Stimulated activated CD4-positive, alpha-beta T cell treated with anti-CD3 and anti-CD28 coated beads, Interleukin-15, amount 100 ng/mL, for 24 hours (primary cell): ENCODE measurements around the gene SIPA1L3.
"Not testable (repeated sequence)": the region's sequence is repeated elsewhere in the genome, so short reads cannot be mapped to it uniquely, and the experiment has no call there.

Experiments
- DNase-seq: peaks from one replicate; pipeline ENCODE4 v3.0.0-alpha.2; 2020

SIPA1L3 gene

GRCh38 chr19:37920591-37921450 is 13.8 kb downstream of the SIPA1L3 start:
- no peak for DNase-seq

DNA sequence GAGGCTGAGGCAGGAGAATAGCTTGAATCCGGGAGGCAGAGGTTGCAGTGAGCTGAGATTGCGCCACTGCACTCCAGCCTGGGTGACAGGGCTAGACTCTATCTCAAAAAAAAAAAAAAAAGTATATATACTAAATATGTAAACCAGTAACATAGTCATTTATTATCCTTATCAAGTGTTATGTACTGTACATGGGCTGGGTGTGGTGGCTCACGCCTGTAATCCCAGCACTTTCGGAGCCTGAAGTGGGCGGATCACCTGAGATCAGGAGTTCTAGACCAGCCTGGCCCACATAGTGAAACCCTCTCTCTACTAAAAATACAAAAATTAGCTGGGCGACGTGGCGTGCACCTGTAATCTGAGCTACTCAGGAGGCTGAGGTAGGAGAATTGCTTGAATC is 17.6 kb downstream of the SIPA1L3 start:
- not testable (repeated sequence) for DNase-seq

DNA sequence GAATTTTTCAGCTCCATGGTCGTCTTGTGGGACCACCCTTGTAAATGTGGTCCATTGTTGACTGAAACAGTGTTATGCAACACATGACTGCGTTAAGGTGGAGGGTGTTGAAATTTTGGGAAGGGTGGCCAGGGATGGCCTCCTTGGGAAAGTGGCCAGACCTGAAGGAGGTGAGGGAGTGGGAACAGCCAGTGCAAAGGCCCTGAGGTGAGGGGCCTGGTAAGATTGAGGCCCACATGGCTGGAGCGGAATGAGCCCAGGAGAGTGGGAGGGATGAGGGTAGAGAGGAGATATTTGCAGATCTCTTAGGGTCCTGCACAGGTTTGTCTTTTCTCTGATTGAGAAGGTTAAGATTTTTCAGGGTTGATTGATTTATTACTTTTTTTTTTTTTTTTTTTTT is 18.2 kb downstream of the SIPA1L3 start:
- DNase-seq, result no peak

DNA sequence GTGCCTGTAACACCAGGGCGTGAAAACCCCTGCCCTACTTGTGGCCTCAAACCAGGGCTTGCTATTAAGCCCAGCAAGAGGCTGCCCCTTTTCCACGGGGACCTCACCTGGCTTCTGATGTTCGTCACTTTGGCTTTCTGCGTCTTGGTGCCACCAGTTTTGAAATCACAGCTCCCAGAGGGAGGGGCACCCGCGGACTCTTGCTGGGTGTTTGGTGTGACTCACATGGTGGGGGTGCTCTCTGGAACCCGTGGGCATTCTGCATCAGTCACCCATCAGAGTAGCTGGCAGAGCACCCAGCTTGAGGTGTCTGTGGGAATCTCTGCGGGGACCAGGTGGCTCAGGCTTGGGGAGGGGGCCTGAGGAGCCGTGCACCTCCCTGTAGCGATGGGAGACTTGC is 19.2 kb downstream of the SIPA1L3 start:
- no peak for DNase-seq

DNA sequence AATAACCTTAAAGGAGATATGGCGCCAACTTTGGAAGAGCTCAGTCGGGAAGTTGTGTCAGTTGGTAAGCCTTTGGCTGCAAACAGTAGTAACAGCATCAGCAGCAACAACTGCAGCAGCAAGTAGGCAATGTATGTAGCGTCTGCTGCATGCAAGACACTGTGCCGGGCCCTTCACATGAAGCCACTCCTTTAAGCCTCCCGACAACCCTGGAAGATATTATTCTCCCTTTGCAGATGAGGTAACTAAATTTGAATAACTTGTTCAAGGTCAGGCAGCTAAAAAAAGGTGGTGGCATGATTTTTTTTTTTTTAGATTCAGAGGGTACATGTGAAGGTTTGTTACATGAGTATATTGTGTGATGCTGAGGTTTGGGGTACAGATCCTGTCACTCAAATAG is 19.7 kb downstream of the SIPA1L3 start:
- DNase-seq, result no peak

DNA sequence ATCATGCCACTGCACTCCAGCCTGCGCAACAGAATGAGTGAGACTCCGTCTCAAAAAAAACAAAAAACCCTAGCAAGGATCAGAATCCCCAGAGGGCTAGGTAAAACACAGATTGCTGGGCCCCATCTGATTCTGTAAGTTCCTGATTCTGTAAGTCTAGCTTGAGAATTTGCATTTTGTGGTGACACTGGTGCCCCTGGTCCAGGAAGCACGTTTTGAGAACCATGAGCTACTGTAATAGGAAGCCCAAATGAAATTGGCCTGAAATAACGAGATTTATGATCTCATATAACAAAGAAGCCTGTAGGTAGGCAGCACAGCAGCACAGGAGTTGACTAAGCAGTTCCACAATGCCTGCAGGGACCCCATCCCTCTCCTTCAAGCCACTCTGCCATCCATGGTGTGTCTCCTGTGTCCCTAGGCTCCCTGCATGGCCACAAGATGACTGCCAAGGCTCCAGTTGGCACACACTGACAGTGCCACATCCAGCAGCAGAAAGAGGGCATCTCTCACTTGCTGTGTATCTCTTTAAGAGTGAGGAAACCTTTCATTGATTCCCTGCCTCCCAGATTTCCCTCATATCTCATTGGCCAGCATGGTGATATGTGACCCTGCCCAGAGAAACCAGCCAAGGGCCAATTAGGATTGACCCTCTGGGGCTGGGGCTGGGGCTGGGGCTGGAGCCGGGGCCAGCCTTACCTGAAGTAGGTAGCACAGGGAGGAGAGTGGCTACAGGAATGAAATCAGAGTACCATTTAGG is 21.7 kb downstream of the SIPA1L3 start:
- no peak for DNase-seq

DNA sequence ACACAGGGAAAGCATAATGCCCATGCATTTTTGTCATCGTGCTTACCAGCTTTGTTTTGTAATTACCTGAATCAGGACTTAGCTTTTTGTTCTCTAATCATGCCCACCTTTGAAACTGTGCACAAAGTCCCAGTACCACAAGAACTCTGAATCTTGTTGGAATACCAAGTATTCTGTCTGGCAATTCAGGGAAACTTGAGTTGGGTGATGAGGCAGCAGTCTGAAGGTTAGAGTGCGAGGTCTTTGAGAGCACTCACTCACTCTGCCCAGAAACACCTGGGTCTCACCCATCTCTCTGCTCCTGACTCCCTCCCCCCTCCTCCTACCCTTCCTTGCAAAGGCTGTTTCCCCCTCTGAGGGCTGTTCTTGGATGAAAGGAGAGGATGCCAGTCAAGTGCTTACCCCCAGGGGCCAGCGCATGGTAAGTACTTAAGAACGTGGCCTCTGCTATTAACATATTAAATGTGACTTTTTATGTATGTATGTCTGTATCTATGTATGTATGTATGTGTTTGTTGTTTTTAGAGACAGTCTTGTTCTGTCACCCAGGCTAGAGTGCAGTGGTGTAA is 22.4 kb downstream of the SIPA1L3 start:
- DNase-seq, result no peak

- DNase-seq, result no peak
Observed at GRCh38 chr19:37930416-37930815, 23.4 kb downstream of the SIPA1L3 start.

- DNase-seq, result peak; percentile 16
Observed at GRCh38 chr19:37931881-37932655, 25.1 kb downstream of the SIPA1L3 start.

GRCh38 chr19:37932985-37933936 is 26.3 kb downstream of the SIPA1L3 start:
- no peak for DNase-seq

DNA sequence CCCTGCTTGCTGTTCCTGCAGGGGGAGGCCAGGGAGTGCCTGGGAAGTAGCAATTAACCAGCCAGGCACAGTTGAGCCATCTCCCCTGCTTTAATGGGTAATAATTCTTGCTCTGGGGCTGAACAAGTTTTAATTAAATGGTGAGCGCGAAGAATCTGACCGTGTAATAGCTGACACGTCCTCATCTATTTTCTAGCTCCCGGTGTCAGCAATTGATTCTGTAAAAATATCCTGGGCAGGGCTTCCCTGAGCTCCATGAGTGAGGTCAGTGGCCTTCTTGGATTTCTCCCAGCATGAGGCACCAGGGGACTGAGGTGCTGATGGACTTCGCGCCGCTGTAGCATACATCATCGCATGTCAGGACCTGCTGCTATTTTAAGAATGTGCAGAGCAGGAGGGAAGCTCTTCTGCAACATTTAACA is 26.9 kb downstream of the SIPA1L3 start:
- DNase-seq, result no peak

GRCh38 chr19:37935341-37935740 is 28.3 kb downstream of the SIPA1L3 start:
- no peak for DNase-seq

- no peak for DNase-seq
Observed at GRCh38 chr19:37936166-37936565, 29.2 kb downstream of the SIPA1L3 start.

DNA sequence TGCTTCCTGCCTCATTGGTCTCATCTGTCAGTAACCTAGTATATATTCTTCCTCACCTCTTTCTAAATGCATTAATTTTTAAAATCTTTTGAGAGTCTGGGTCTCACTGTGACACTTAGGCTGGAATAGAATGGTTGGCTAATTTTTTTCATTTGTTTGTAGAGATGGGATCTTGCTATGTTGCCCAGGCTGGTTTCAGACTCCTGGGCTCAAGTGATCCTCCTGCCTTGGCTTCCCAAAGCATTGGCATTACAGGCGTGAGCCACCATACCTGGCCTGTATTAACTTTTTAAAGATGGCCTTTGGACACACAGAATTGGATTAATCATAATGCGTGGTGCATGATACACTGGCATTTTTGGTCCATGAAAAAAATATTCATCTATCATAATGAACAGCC is 29.9 kb downstream of the SIPA1L3 start:
- no peak for DNase-seq

GRCh38 chr19:37938353-37938752 is 31.3 kb downstream of the SIPA1L3 start:
- no peak for DNase-seq

DNA sequence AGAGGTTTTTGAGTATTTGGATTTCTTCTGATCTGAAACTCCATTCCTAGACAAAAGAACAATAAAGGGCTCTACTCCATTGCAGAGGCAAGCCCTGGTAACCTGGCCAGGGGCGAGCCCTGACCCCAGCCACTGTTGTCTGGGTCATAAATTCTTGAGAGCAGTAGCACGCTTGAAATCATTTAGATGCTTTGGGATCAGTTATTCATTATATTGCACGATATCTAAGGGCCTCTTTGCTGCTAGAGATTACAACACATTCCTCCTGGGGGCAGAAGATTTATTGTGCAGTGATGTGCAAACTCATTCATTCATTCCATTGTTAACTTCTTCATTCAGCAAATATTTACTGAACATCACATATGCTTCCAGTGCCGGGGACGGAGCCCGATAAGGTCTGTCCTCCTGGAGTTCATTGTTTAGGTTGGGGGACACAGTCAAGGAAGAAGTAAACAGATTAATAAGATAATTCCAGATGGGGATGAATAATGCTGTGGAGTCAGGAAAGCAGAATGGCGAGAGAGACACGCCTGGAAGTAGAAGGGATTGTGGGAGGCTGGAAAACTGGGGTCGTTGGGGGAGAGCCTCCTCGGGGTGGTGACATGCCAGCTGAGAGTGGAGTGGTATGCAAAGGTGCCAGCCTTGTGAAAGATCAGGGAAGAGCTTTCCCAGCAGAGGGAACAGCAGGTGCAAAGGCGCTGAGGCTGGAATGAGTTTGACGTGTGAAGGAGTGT is 34.9 kb downstream of the SIPA1L3 start:
- DNase-seq, result no peak

GRCh38 chr19:37942516-37942902 is 35.5 kb downstream of the SIPA1L3 start:
- no peak for DNase-seq

GRCh38 chr19:37943480-37943879 is 36.5 kb downstream of the SIPA1L3 start:
- no peak for DNase-seq

DNA sequence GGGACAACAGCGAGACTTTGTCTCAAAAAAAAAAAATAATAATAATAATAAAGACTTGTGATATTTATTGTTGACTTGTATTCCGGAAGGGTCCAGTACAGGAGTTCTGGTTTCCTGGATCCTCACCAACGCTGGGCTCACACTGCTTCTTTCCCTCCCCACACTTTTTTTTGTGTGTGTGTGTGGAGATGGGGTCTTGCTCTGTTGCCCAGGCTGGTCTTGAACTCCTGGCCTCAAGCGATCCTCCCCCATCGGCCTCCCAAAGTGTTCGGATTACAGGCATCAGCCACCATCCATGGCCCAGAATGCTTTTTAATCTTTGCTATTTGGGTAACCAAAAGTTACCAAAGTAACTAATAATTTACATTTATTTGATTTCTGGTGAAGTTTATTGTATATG is 39.1 kb downstream of the SIPA1L3 start:
- no peak for DNase-seq

- no peak for DNase-seq
Observed at GRCh38 chr19:37947778-37948177, 40.8 kb downstream of the SIPA1L3 start.

- DNase-seq, result no peak
Observed at GRCh38 chr19:37948362-37948761, 41.4 kb downstream of the SIPA1L3 start.
